Stomach (tissue), 9 donors: ENCODE results near the gene GABARAP. TPM values are rescaled to one million over a fixed set of nuclear protein-coding genes. Genes with fewer than 3 reads are reported as not detected.
A peak's percentile ranks its signal among the peaks of the same experiment; 100 is the strongest.

Experiments used
- DNase-seq, 2 donors: peaks; one replicate each; pipeline versions ENCODE4 v3.0.0 to v3.0.0-alpha.2; 2013 to 2019
- H3K27ac ChIP-seq, 5 donors: fragments of 200-600 bp in 4 of 5; sonication (generic) in 4 of 5; one replicate each; pipeline ENCODE4 v1.5.1; 2013 to 2019; ENCODE audit warnings: mild to moderate bottlenecking in 1 of 5, moderate library complexity in 1 of 5
- H3K27me3 ChIP-seq, 3 donors: fragments of 200-600 bp; sonication (generic); one replicate each; pipeline ENCODE4 v1.5.1; 2017 to 2019; ENCODE audit warnings: mixed run types in 1 of 3
- H3K36me3 ChIP-seq, 4 donors: fragments of 200-600 bp; sonication (generic); 1 replicate in 3 of 4; 2 replicates in 1 of 4; pipeline ENCODE4 v1.5.1; 2016 to 2019
- H3K4me1 ChIP-seq, 4 donors: fragments of 200-600 bp; sonication (generic); one replicate each; pipeline ENCODE4 v1.5.1; 2016 to 2019
- H3K4me3 ChIP-seq, 4 donors: fragments of 200-600 bp; sonication (generic) in 3 of 4; one replicate each; pipeline ENCODE4 v1.5.1; 2016 to 2019; ENCODE audit warnings: mild to moderate bottlenecking in 1 of 4
- H3K9me3 ChIP-seq, 4 donors: fragments of 200-600 bp; sonication (generic); one replicate each; pipeline ENCODE4 v1.5.1; 2016 to 2019
- EP300 ChIP-seq: sonication (generic); formaldehyde crosslinking; IDR thresholded peaks from one replicate; pipeline ENCODE4 v1.6.1; 2017; ENCODE audit warnings: antibody characterized with exemption
- POLR2A ChIP-seq, 4 donors: fragments of 450-650 bp; IDR thresholded peaks; one replicate each; pipeline ENCODE4 v1.6.1; 2016; ENCODE audit warnings: antibody characterized with exemption in 4 of 4, control low read depth in 2 of 4, mild to moderate bottlenecking in 1 of 4, moderate library complexity in 1 of 4
- POLR2AphosphoS5 ChIP-seq, 3 donors: sonication (generic); formaldehyde crosslinking; IDR thresholded peaks; one replicate each; pipeline ENCODE4 v1.6.1; 2016; ENCODE audit warnings: antibody characterized with exemption in 3 of 3
- WGBS, 5 donors: extraction: QIAGEN DNeasy Blood & Tissue Kit in 3 of 5; methylation state at CpG; one replicate each; pipeline versions ENCODE4 v1.1.5 to v1.1.7; 2013 to 2018; 5-methylcytosine and 5-hydroxymethylcytosine counted together
- intact Hi-C: fragments of 100-400 bp; cut with DNase I; formaldehyde crosslinking; loops from one replicate; pipeline ENCODE4 v1.15.1; 2023; ENCODE audit warnings: low total_unique reads
- polyA plus RNA-seq, 3 donors: library from polyadenylated mRNA; stranded (reverse); fragments of 200-250 nt; gene quantifications; one replicate each; pipeline ENCODE4 v1.2.3, GENCODE V29; 2013
- total RNA-seq, 5 donors: library from RNA; depleted of rRNA; stranded (reverse); fragments of >200 nt; gene quantifications; one replicate each; pipeline versions ENCODE4 v1.1.0 to v1.2.3, GENCODE V29; 2014 to 2016
- TF ChIP-seq, protein P1 (sequence below), 7 experiments: fragments of 450-650 bp in 4 of 7; fragments of 200-600 bp in 3 of 7; sonication (generic) in 3 of 7; IDR thresholded peaks; one replicate each; pipeline ENCODE4 v1.5.1; 2016 to 2019; ENCODE audit warnings: antibody characterized with exemption in 7 of 7, control low read depth in 2 of 7, mild to moderate bottlenecking in 1 of 7
- donor health status: healthy with polysubstance abuse.
- donor health status: Bipolar disorder and iron deficiency.
- donor health status: healthy.

The GABARAP gene
- total and polyA plus RNA-seq, 8 donors = 111 to 1,252 (median 404) TPM

DNA sequence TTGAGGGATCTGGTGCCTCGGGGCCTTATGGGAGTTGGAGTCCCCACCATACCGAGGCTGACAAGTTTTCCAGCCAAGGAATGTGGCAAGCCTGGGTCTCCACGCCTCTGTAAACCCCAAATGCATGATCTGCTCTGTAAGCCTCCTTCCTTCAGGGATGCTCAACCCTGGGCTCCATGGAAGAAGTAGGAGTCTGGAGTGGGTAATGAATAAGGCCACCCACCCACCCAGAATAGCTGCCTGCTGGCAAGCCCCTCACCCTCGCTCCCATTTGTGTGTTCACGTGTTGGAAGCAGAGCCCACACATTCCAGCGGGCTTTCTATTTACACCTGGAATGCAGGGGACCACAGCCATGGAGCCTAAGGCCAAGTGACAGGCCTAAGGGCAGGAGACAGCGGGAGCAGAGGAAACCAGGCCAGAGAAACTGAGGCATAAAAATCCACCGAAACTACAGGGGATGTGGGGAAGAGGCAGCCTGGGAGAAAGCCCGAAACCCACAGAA lies 27.1 kb downstream of the GABARAP start:
- WGBS, 5 donors = 21 to 28% (median 22%) methylated on average over 8 to 9 of the region's 9 CpGs
- DNase-seq = peak in 1 of 2 donors; percentile 91
- Histone ChIP-seq H3K36me3 (no peaks in the 10 kb centered on the region), H3K4me3 (peak overlapping the region; percentile 46 to 60 (median 52)), H3K27ac (peak overlapping the region in 4 of 5 donors; percentile 63 to 100 (median 97)), H3K9me3 (no peaks in the 10 kb centered on the region), H3K4me1 (peaks cover 43 to 79% (median 71%) of the 10 kb centered on the region in 4 donors), H3K27me3 (peaks cover 0 to 33% (median 0%) of the 10 kb centered on the region in 3 donors)
- intact Hi-C loops = no loop called here
- TF ChIP-seq, protein P1, sequence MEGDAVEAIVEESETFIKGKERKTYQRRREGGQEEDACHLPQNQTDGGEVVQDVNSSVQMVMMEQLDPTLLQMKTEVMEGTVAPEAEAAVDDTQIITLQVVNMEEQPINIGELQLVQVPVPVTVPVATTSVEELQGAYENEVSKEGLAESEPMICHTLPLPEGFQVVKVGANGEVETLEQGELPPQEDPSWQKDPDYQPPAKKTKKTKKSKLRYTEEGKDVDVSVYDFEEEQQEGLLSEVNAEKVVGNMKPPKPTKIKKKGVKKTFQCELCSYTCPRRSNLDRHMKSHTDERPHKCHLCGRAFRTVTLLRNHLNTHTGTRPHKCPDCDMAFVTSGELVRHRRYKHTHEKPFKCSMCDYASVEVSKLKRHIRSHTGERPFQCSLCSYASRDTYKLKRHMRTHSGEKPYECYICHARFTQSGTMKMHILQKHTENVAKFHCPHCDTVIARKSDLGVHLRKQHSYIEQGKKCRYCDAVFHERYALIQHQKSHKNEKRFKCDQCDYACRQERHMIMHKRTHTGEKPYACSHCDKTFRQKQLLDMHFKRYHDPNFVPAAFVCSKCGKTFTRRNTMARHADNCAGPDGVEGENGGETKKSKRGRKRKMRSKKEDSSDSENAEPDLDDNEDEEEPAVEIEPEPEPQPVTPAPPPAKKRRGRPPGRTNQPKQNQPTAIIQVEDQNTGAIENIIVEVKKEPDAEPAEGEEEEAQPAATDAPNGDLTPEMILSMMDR (IDR thresholded peaks at IDR 0.05) = no peak
- TF ChIP-seq EP300 (no peak), POLR2A (IDR thresholded peaks at IDR 0.05) (no peak), POLR2AphosphoS5 (IDR thresholded peaks at IDR 0.05) (no peak)

DNA sequence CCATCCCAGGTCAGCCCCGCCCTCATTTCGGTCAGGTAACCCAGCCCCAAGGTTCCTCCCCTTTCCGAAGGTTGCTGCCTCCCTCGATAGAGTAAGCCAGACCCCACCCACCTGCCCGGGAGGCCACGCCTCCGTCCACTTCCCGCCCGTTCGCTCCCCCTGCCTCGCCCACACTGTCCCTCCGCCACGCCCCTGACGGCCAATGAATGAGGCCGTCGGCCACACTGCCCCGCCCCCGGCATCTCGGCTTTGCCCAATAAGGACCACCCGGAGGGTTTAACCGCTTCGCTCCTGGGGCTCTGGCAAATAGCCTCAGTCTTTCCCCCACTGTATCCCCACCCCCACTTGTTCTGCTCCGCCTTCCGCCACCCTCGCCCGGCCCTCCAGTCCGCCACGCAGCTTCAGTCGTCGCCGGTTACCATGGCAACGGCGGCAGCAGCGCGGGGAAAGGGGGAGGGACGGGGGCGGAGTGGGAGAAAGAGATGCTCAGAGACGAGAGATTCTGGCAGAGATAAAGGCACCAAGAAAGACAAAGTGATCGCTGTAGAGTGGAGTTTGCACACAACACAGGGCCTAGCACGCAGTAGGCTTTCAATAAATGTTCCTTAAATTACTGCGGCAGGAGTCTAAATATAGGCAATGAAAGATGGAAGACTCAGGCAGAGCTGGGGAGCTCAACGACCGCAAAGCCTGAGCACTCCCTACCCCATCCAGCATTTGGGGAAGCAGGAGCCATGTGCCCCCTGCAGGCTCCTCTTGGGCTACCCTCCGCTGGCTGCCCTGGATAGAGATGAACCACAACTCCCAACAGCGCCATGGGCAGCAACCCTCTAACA lies 27.7 kb downstream of the GABARAP start:
- Histone ChIP-seq H3K4me3 (peak overlapping the region; percentile 46 to 60 (median 52)), H3K36me3 (no peaks in the 10 kb centered on the region), H3K27ac (peak overlapping the region; percentile 52 to 100 (median 96)), H3K9me3 (no peaks in the 10 kb centered on the region), H3K4me1 (peaks cover 43 to 78% (median 66%) of the 10 kb centered on the region in 4 donors), H3K27me3 (peaks cover 0 to 33% (median 0%) of the 10 kb centered on the region in 3 donors)
- TF ChIP-seq POLR2A (IDR thresholded peaks at IDR 0.05) (no peak), EP300 (no peak), POLR2AphosphoS5 (IDR thresholded peaks at IDR 0.05) (peak in 1 of 3 donors; percentile 75)
- TF ChIP-seq, protein P1 (IDR thresholded peaks at IDR 0.05) = peak in 2 of 7 experiments; percentile 18 to 33
- intact Hi-C loops = no loop called here
- peak; percentile 98 to 99 for DNase-seq
- WGBS, 5 donors = 0 to 1% (median 1%) methylated on average over 40 to 45 of the region's 45 CpGs

DNA sequence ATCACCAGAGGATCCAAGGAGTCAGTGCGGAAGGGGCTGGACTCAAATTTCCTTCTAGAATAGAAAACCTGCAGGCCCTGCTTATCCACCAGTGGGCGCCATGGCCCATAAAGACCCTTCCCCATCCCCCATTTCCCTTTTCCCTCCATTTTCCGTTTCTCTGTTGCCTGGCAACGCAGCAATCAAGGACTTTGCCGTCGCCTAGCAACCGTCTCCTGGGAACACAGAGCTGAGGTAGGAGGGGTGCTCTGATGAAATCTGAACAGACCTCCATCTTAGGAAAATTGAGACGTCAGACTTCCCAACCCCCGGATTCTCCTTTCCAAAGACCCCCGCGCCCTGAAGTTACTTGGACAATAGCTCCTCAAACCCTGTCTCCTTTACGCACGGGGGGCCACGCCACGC lies 28.4 kb downstream of the GABARAP start:
- no peaks in the 10 kb centered on the region for H3K9me3 ChIP-seq
- no peaks in the 10 kb centered on the region for H3K36me3 ChIP-seq
- DNase-seq = peak; percentile 71 to 96
- H3K4me3 ChIP-seq = peak overlapping the region; percentile 46 to 60 (median 52)
- peak overlapping the region; percentile 52 to 100 (median 96) for H3K27ac ChIP-seq
- WGBS, 5 donors = 2 to 4% (median 4%) methylated on average over 15 of the region's 15 CpGs
- intact Hi-C loops = no loop called here
- TF ChIP-seq, protein P1 (IDR thresholded peaks at IDR 0.05) = peak in 2 of 7 experiments; percentile 23 to 27
- TF ChIP-seq EP300 = no peak
- H3K4me1 ChIP-seq = peaks cover 36 to 72% (median 60%) of the 10 kb centered on the region in 4 donors
- peaks cover 0 to 38% (median 0%) of the 10 kb centered on the region in 3 donors for H3K27me3 ChIP-seq

DNA sequence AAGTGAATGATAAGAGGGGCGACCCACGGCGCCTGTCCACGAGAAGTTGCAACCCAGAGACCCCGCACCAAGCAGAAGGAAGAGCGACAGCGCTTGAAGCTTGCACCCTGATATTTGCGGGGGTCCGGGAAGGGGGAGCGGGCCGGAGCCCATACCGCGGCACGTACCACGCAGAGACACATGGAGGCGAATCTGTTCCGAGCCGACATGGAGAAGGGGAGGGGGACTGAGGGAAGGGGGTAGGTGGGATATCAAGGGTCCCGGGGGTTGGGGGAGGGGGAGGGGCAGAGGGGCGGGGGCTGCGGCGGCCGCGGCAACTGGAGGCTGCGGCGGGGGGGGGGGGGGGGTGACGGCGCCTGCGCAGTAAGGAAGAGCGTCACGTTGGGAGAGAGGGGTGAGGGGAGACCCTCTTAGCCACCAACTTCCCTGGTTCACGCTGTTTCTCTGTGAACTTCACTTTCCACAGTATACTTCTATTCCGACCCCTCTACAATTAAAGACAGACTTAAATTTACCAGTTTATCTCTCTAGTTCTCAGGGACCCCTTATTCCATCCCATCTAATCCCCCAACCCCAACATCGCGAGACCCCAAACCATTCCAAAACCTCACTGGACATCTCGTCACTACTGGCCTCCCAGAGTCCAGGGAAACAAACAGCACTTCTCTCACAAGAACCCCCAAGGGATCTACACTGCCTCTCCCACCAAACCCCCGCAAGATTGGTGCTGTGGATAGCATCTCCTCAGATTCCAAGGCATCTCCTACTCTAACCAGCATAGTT lies 30.6 kb downstream of the GABARAP start:
- Histone ChIP-seq H3K4me3 (peak overlapping the region in 1 of 4 donors; percentile 3), H3K4me1 (peaks cover 19 to 58% (median 41%) of the 10 kb centered on the region in 4 donors), H3K27me3 (peaks cover 0 to 39% (median 0%) of the 10 kb centered on the region in 3 donors), H3K27ac (no peak overlapping the region), H3K9me3 (no peaks in the 10 kb centered on the region), H3K36me3 (no peaks in the 10 kb centered on the region)
- 24 to 47% (median 34%) methylated on average over 13 to 35 of the region's 37 CpGs for WGBS, 5 donors
- intact Hi-C loops = no loop called here
- no peak for DNase-seq
- no peak for TF ChIP-seq POLR2AphosphoS5 (IDR thresholded peaks at IDR 0.05)
